ENCODE data around the gene SPEF2.

The SPEF2 gene

DNA sequence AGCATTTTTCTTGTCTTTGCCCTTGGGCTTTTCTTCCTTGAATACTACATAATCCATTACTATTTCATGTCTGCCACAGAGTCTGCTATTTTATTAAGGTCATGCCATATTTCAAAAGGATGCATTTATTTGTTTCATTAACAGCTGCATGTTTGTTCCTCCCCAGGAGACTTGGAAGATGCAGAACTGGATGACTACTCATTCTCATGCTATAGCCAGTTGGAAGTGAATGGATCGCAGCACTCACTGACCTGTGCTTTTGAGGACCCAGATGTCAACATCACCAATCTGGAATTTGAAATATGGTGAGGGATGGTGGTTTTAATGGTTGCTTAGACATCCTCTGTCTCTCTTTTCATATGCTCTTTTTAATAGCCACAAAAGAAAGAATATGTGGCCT is 243.0 kb downstream of the SPEF2 start:
- no peak for DNase-seq

DNA sequence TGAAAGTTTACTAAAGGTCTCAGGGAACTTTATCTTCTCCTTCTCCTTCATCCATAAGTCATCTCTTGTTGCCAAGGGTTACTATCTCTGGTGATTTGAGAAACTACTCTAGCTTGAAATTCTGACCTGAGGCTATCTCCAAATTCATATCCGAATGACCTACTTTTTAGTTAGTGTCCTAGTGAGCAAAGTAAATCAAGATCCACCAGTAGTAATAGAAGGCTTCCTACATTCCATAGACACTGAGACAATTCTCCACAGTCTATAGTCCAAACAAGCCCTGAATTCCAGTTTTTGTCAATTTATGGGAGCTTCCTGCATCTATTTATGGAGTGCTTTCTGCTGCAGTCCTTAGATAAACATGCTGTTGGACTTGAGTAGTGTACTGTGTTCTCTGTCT is 244.1 kb downstream of the SPEF2 start:
- DNase-seq, result no peak

DNA sequence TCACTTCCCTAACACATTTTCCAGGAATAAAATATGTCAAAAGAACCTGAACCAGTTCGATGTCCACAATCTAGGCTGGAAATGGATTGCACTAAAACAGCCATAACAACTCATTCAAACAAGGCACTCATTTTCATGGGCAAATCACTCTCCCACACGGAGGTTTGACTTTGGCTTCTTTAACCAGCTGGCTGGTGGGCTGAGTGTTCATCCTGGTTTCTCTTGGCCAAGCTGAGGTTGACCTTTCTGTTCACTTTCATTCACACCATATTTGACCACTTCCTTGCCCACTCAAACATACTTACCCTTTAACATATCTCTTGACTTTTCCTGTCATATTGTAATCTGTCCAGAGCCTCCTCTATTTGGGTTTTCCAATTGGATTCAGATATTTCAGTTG is 244.5 kb downstream of the SPEF2 start:
- DNase-seq, result no peak

DNA sequence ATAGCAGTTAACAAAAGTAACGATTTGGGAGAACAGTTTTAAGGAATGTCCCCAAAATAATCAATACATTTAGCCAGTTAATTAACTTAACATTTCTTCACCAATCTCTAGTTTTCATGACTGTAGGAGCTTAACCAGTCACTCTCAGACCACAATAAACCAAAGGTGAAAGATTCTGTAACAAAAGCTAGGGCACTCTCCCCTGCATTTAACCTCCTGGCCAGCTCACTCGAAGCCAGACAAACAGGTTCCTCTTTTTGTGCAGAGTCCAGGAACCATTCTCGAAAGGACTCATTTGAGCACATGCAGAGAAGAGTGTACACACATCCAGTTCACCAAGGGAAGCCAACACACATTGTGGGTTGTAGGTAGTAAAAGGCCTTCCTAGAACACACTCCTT is 245.5 kb downstream of the SPEF2 start:
- DNase-seq, result no peak
